Fibroblast of villous mesenchyme (primary cell): ENCODE results near the gene TMEM234. TPM values are rescaled to one million over a fixed set of nuclear protein-coding genes. Genes with fewer than 3 reads are reported as not detected.
A peak's percentile ranks its signal among the peaks of the same experiment; 100 is the strongest.

Source experiments
- DNase-seq: peaks from one replicate; pipeline ENCODE4 v3.0.0-alpha.2; 2010; ENCODE audit warnings: low read depth
- H3K4me3 ChIP-seq: 2 replicates; pipeline ENCODE4 v1.5.1; 2011; ENCODE audit warnings: low read depth, mild to moderate bottlenecking, low read length
- CTCF ChIP-seq: IDR thresholded peaks from 2 replicates; pipeline ENCODE4 v1.5.1; 2012; ENCODE audit warnings: low read depth, mild to moderate bottlenecking, low read length; ENCODE audit not compliant: insufficient read depth
- total RNA-seq: library from RNA; depleted of rRNA; stranded (reverse); fragments of >200 nt; gene quantifications from 2 replicates; pipeline ENCODE4 v1.2.3, GENCODE V29; 2012

TMEM234 gene
- total RNA-seq, 1 donor = 21.6 TPM

GRCh38 chr1:32221581-32221979, 573 bp downstream of the TMEM234 start:
- DNase-seq = no peak
- H3K4me3 ChIP-seq = peak overlapping the region; percentile 86
- TF ChIP-seq CTCF = no peak

GRCh38 chr1:32220746-32221580, 1.2 kb downstream of the TMEM234 start:
- DNase-seq = no peak
- TF ChIP-seq CTCF = no peak
- peak overlapping the region; percentile 86 for H3K4me3 ChIP-seq

- DNase-seq = peak; percentile 75
- H3K4me3 ChIP-seq = no peak overlapping the region
- TF ChIP-seq CTCF = no peak
Measured at GRCh38 chr1:32219022-32219421, 3.1 kb downstream of the TMEM234 start.

- TF ChIP-seq CTCF = no peak
- no peak overlapping the region for H3K4me3 ChIP-seq
- no peak for DNase-seq
Measured at GRCh38 chr1:32216566-32216965, 5.6 kb downstream of the TMEM234 start.

GRCh38 chr1:32215629-32216480, 6.3 kb downstream of the TMEM234 start:
- no peak overlapping the region for H3K4me3 ChIP-seq
- peak; percentile 88 for TF ChIP-seq CTCF
- DNase-seq = peak; percentile 65

- TF ChIP-seq CTCF = no peak
- H3K4me3 ChIP-seq = no peak within 1 kb of the TSS
- DNase-seq = peak; percentile 35
Measured at GRCh38 chr1:32208891-32209328, 13.2 kb downstream of the TMEM234 start, which contains the start of gene DCDC2B. DCDC2B (plus strand) TSS chr1:32209089; CDS start chr1:32209094, 5 bp downstream.
